Measurements from ENCODE around the gene KRTAP10-11.

The KRTAP10-11 gene

GRCh38 chr21:44611551-44611950, 34.7 kb upstream of the KRTAP10-11 start:
- DNase-seq: no peak
- Mint-ChIP-seq H3K27me3 (no peaks in the 10 kb centered on the region), H3K4me1 (ENCODE audit: low read depth) (peaks cover 10% of the 10 kb centered on the region), H3K4me3 (no peak overlapping the region), H3K27ac (no peak overlapping the region), H3K9me3 (peaks cover 20% of the 10 kb centered on the region), H3K36me3 (ENCODE audit: low read depth) (no peaks in the 10 kb centered on the region)

GRCh38 chr21:44612029-44612486, 34.2 kb upstream of the KRTAP10-11 start, which contains the start of gene KRTAP10-8:
KRTAP10-8 (plus strand) TSS chr21:44612079; CDS start chr21:44612101, 22 bp downstream.
- no peaks in the 10 kb centered on the region for H3K36me3 Mint-ChIP-seq (ENCODE audit: low read depth)
- no peak within 1 kb of the TSS for H3K4me3 Mint-ChIP-seq
- no peak within 1 kb of the TSS for H3K27ac Mint-ChIP-seq
- DNase-seq: no peak
- no peaks in the 10 kb centered on the region for H3K27me3 Mint-ChIP-seq
- peaks cover 19% of the 10 kb centered on the region for H3K9me3 Mint-ChIP-seq
- peaks cover 15% of the 10 kb centered on the region for H3K4me1 Mint-ChIP-seq (ENCODE audit: low read depth)

- DNase-seq: no peak
- peaks cover 21% of the 10 kb centered on the region for H3K4me1 Mint-ChIP-seq (ENCODE audit: low read depth)
- H3K27ac Mint-ChIP-seq: no peak overlapping the region
- no peaks in the 10 kb centered on the region for H3K27me3 Mint-ChIP-seq
- H3K36me3 Mint-ChIP-seq (ENCODE audit: low read depth): no peaks in the 10 kb centered on the region
- peaks cover 19% of the 10 kb centered on the region for H3K9me3 Mint-ChIP-seq
- no peak overlapping the region for H3K4me3 Mint-ChIP-seq
Observed at GRCh38 chr21:44612669-44613229, 33.5 kb upstream of the KRTAP10-11 start.

GRCh38 chr21:44613386-44614155, 32.6 kb upstream of the KRTAP10-11 start:
- Mint-ChIP-seq H3K27me3 (no peaks in the 10 kb centered on the region), H3K27ac (no peak overlapping the region), H3K4me3 (no peak overlapping the region), H3K36me3 (ENCODE audit: low read depth) (peaks cover 1% of the 10 kb centered on the region), H3K9me3 (peaks cover 19% of the 10 kb centered on the region), H3K4me1 (ENCODE audit: low read depth) (peaks cover 29% of the 10 kb centered on the region)
- no peak for DNase-seq

GRCh38 chr21:44614161-44614631, 32.0 kb upstream of the KRTAP10-11 start:
- H3K36me3 Mint-ChIP-seq (ENCODE audit: low read depth): peaks cover 7% of the 10 kb centered on the region
- no peaks in the 10 kb centered on the region for H3K27me3 Mint-ChIP-seq
- no peak overlapping the region for H3K4me3 Mint-ChIP-seq
- H3K27ac Mint-ChIP-seq: no peak overlapping the region
- H3K9me3 Mint-ChIP-seq: peaks cover 18% of the 10 kb centered on the region
- no peak for DNase-seq
- peaks cover 35% of the 10 kb centered on the region for H3K4me1 Mint-ChIP-seq (ENCODE audit: low read depth)

GRCh38 chr21:44614961-44615391, 31.2 kb upstream of the KRTAP10-11 start:
- no peak overlapping the region for H3K4me3 Mint-ChIP-seq

GRCh38 chr21:44615466-44615865, 30.7 kb upstream of the KRTAP10-11 start:
- Mint-ChIP-seq H3K27ac (no peak overlapping the region), H3K9me3 (peaks cover 22% of the 10 kb centered on the region), H3K4me3 (no peak overlapping the region), H3K4me1 (ENCODE audit: low read depth) (peaks cover 44% of the 10 kb centered on the region), H3K36me3 (ENCODE audit: low read depth) (peaks cover 17% of the 10 kb centered on the region), H3K27me3 (no peaks in the 10 kb centered on the region)
- DNase-seq: no peak

More at GRCh38 chr21:44614961-44615391, 31.2 kb upstream of the KRTAP10-11 start:
- no peak for DNase-seq
- H3K27ac Mint-ChIP-seq: no peak overlapping the region
- H3K36me3 Mint-ChIP-seq (ENCODE audit: low read depth): peaks cover 15% of the 10 kb centered on the region
- H3K9me3 Mint-ChIP-seq: peaks cover 19% of the 10 kb centered on the region
- H3K27me3 Mint-ChIP-seq: no peaks in the 10 kb centered on the region
- peaks cover 42% of the 10 kb centered on the region for H3K4me1 Mint-ChIP-seq (ENCODE audit: low read depth)

- no peak overlapping the region for H3K27ac Mint-ChIP-seq
- peaks cover 44% of the 10 kb centered on the region for H3K4me1 Mint-ChIP-seq (ENCODE audit: low read depth)
Observed at GRCh38 chr21:44615911-44616590, 30.2 kb upstream of the KRTAP10-11 start.

GRCh38 chr21:44616591-44616926, 29.7 kb upstream of the KRTAP10-11 start:
- Mint-ChIP-seq H3K36me3 (ENCODE audit: low read depth) (peaks cover 22% of the 10 kb centered on the region), H3K27ac (no peak overlapping the region), H3K9me3 (peaks cover 18% of the 10 kb centered on the region), H3K4me3 (no peak overlapping the region), H3K27me3 (no peaks in the 10 kb centered on the region), H3K4me1 (ENCODE audit: low read depth) (peaks cover 44% of the 10 kb centered on the region)
- DNase-seq: no peak

More at GRCh38 chr21:44615911-44616590, 30.2 kb upstream of the KRTAP10-11 start:
- Mint-ChIP-seq H3K27me3 (no peaks in the 10 kb centered on the region), H3K4me3 (no peak overlapping the region), H3K9me3 (peaks cover 23% of the 10 kb centered on the region), H3K36me3 (ENCODE audit: low read depth) (peaks cover 22% of the 10 kb centered on the region)
- DNase-seq: no peak

GRCh38 chr21:44617071-44617501, 29.1 kb upstream of the KRTAP10-11 start:
- Mint-ChIP-seq H3K27ac (no peak overlapping the region), H3K27me3 (no peaks in the 10 kb centered on the region), H3K36me3 (ENCODE audit: low read depth) (peaks cover 22% of the 10 kb centered on the region), H3K4me3 (no peak overlapping the region), H3K4me1 (ENCODE audit: low read depth) (peaks cover 44% of the 10 kb centered on the region), H3K9me3 (peaks cover 22% of the 10 kb centered on the region)
- DNase-seq: no peak

- H3K27ac Mint-ChIP-seq: peak overlapping the region; percentile 92
- H3K27me3 Mint-ChIP-seq: no peaks in the 10 kb centered on the region
- H3K4me1 Mint-ChIP-seq (ENCODE audit: low read depth): peaks cover 42% of the 10 kb centered on the region
- no peak for DNase-seq
- peaks cover 22% of the 10 kb centered on the region for H3K36me3 Mint-ChIP-seq (ENCODE audit: low read depth)
- H3K9me3 Mint-ChIP-seq: peaks cover 36% of the 10 kb centered on the region
- peak overlapping the region; percentile 9 for H3K4me3 Mint-ChIP-seq
Observed at GRCh38 chr21:44618504-44618903, 27.7 kb upstream of the KRTAP10-11 start.

GRCh38 chr21:44618909-44619308, 27.3 kb upstream of the KRTAP10-11 start:
- DNase-seq: peak; percentile 62
- Mint-ChIP-seq H3K27me3 (no peaks in the 10 kb centered on the region), H3K9me3 (peaks cover 40% of the 10 kb centered on the region), H3K4me3 (peak overlapping the region; percentile 9), H3K36me3 (ENCODE audit: low read depth) (peaks cover 22% of the 10 kb centered on the region), H3K4me1 (ENCODE audit: low read depth) (peaks cover 42% of the 10 kb centered on the region), H3K27ac (peak overlapping the region; percentile 92)

GRCh38 chr21:44619886-44620285, 26.3 kb upstream of the KRTAP10-11 start:
- no peaks in the 10 kb centered on the region for H3K27me3 Mint-ChIP-seq
- no peak overlapping the region for H3K4me3 Mint-ChIP-seq
- peaks cover 50% of the 10 kb centered on the region for H3K9me3 Mint-ChIP-seq
- H3K27ac Mint-ChIP-seq: peak overlapping the region; percentile 9
- no peak for DNase-seq
- H3K36me3 Mint-ChIP-seq (ENCODE audit: low read depth): peaks cover 22% of the 10 kb centered on the region
- peaks cover 42% of the 10 kb centered on the region for H3K4me1 Mint-ChIP-seq (ENCODE audit: low read depth)

GRCh38 chr21:44623575-44623974, 22.6 kb upstream of the KRTAP10-11 start:
- Mint-ChIP-seq H3K4me3 (no peak overlapping the region), H3K27me3 (no peaks in the 10 kb centered on the region), H3K27ac (no peak overlapping the region), H3K4me1 (ENCODE audit: low read depth) (peaks cover 17% of the 10 kb centered on the region), H3K36me3 (ENCODE audit: low read depth) (peaks cover 21% of the 10 kb centered on the region), H3K9me3 (peaks cover 52% of the 10 kb centered on the region)
- DNase-seq: no peak

Data from activated T-cell treated with anti-CD3 and anti-CD28 coated beads, Interleukin-2, amount 50 U/mL, for 24 hours (primary cell).